ENCODE data around the gene WRNIP1.

WRNIP1 gene

GRCh38 chr6:2725364-2725988, 39.7 kb upstream of the WRNIP1 start:
- H3K9me3 ChIP-seq (ENCODE audit: control extremely low read depth in 1 of 5, control insufficient read depth in 4 of 5, insufficient read depth in 2 of 5, low read depth in 1 of 5, low read length in 4 of 5): peaks cover 0 to 4% (median 2%) of the 10 kb centered on the region in 5 experiments
- H3K27me3 ChIP-seq (replicated peaks in 2 of 5; ENCODE audit: control insufficient read depth in 4 of 5, insufficient read depth in 5 of 5, low read length in 4 of 5): no peaks in the 10 kb centered on the region
- ChIA-PET POLR2A (interaction anchor here (0.8 kb wide), 1 partner anchor 27 kb away, joined by 3 read pairs; no protein-coding TSS in a partner anchor), CTCF (interaction anchor here (0.7 to 8.5 kb wide), 7 partner anchors 8 to 25 kb away, joined by 3 to 67 read pairs (median 5); partner anchors contain the start of gene MYLK4)
- no peak for DNase-seq
- peaks cover 7 to 50% (median 36%) of the 10 kb centered on the region in 4 experiments for H3K4me1 ChIP-seq (ENCODE audit: control extremely low read depth in 1 of 4, control insufficient read depth in 4 of 4, insufficient read depth in 4 of 4, low read length in 3 of 4)
- peak overlapping the region; percentile 46 to 75 for H3K27ac ChIP-seq (ENCODE audit: insufficient read depth in 1 of 2, low read depth in 1 of 2, low read length in 2 of 2, poor library complexity in 1 of 2, severe bottlenecking in 2 of 2)
- H3K4me3 ChIP-seq (ENCODE audit: control insufficient read depth in 1 of 7, extremely low read depth in 1 of 7, insufficient read depth in 4 of 7, low read depth in 2 of 7, low read length in 6 of 7): no peak overlapping the region
- peaks cover 0 to 2% (median 0%) of the 10 kb centered on the region in 4 experiments for H3K36me3 ChIP-seq (ENCODE audit: control insufficient read depth in 4 of 4, insufficient read depth in 4 of 4, low read length in 3 of 4)
- 100% methylated on average over 1 of the region's 8 CpGs for WGBS (ENCODE audit: insufficient coverage)

DNA sequence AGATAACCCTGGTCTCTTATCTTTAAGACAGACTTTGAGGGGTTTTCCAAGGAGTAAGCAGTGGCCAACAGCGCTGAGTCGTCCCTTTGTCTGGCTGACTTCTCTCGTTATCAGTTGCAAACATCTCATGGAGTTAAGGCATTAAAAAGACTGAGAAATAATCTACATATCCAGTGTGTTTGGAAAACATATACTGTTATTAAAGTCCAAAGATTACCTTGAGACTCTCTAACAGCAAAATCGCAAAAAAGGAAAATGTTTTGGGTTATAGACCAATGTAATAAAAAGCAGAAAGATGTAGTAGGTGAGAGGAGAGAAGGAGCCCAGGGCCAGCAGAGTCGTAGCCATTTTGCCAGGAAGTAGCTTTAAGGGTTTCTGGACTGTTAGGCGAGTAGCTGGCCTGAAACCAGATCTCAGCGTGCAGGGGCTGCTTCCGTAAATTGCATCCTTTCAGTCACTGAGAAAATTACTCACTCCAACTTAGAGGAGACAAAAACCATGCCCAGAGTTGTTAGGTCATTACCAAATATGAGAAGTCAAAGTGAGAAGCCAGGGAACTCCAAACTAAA, 39.1 kb upstream of the WRNIP1 start:
- 16% methylated on average over 6 of the region's 8 CpGs for WGBS (ENCODE audit: insufficient coverage)
- H3K27ac ChIP-seq (ENCODE audit: insufficient read depth in 1 of 2, low read depth in 1 of 2, low read length in 2 of 2, poor library complexity in 1 of 2, severe bottlenecking in 2 of 2): peak overlapping the region; percentile 46 to 75
- ChIA-PET POLR2A (interaction anchor here (0.8 kb wide), 1 partner anchor 26 kb away, joined by 3 read pairs; no protein-coding TSS in a partner anchor), CTCF (interaction anchor here (1.3 to 8.5 kb wide), 6 partner anchors 7 to 320 kb away, joined by 3 to 67 read pairs (median 5); partner anchors contain the start of gene MYLK4)
- H3K36me3 ChIP-seq (ENCODE audit: control insufficient read depth in 4 of 4, insufficient read depth in 4 of 4, low read length in 3 of 4): peaks cover 0 to 2% (median 0%) of the 10 kb centered on the region in 4 experiments
- H3K27me3 ChIP-seq (replicated peaks in 2 of 5; ENCODE audit: control insufficient read depth in 4 of 5, insufficient read depth in 5 of 5, low read length in 4 of 5): no peaks in the 10 kb centered on the region
- H3K4me3 ChIP-seq (ENCODE audit: control insufficient read depth in 1 of 7, extremely low read depth in 1 of 7, insufficient read depth in 4 of 7, low read depth in 2 of 7, low read length in 6 of 7): no peak overlapping the region
- DNase-seq: peak; percentile 74 to 92 (median 90)
- H3K9me3 ChIP-seq (ENCODE audit: control extremely low read depth in 1 of 5, control insufficient read depth in 4 of 5, insufficient read depth in 2 of 5, low read depth in 1 of 5, low read length in 4 of 5): peaks cover 0 to 4% (median 2%) of the 10 kb centered on the region in 5 experiments
- H3K4me1 ChIP-seq (ENCODE audit: control extremely low read depth in 1 of 4, control insufficient read depth in 4 of 4, insufficient read depth in 4 of 4, low read length in 3 of 4): peaks cover 7 to 56% (median 41%) of the 10 kb centered on the region in 4 experiments

DNA sequence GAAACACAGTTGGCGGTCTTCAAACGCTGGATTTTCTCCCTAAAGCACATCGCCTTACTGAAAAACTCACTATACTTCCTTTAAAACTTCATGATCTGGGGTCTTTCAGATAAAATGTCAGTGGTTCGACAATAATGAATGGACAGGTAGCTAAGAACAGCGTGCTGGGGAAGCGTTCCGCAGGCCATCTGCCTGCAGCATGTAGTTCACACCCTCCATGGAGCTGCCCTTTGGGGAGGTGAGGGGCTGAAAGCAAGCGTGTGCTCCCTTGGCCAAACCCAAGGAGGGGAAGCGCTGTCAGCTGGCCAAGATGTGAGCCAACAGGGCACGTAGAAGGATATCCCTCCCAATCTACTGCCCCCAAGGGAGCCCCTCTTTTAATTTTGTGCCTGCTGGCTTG, 35.3 kb upstream of the WRNIP1 start:
- DNase-seq: no peak
- H3K4me1 ChIP-seq (ENCODE audit: control extremely low read depth in 1 of 4, control insufficient read depth in 4 of 4, insufficient read depth in 4 of 4, low read length in 3 of 4): peaks cover 13 to 75% (median 62%) of the 10 kb centered on the region in 4 experiments
- H3K27me3 ChIP-seq (replicated peaks in 2 of 5; ENCODE audit: control insufficient read depth in 4 of 5, insufficient read depth in 5 of 5, low read length in 4 of 5): no peaks in the 10 kb centered on the region
- WGBS (ENCODE audit: insufficient coverage): 100% methylated on average over 7 of the region's 10 CpGs
- no peak overlapping the region for H3K4me3 ChIP-seq (ENCODE audit: control insufficient read depth in 1 of 7, extremely low read depth in 1 of 7, insufficient read depth in 4 of 7, low read depth in 2 of 7, low read length in 6 of 7)
- H3K36me3 ChIP-seq (ENCODE audit: control insufficient read depth in 4 of 4, insufficient read depth in 4 of 4, low read length in 3 of 4): no peaks in the 10 kb centered on the region
- ChIA-PET CTCF (interaction anchor here (0.7 to 1.5 kb wide), 2 partner anchors 16 to 39 kb away, joined by 3 to 4 read pairs; no protein-coding TSS in a partner anchor), POLR2A (no interaction called here)
- peaks cover 0 to 3% (median 0%) of the 10 kb centered on the region in 5 experiments for H3K9me3 ChIP-seq (ENCODE audit: control extremely low read depth in 1 of 5, control insufficient read depth in 4 of 5, insufficient read depth in 2 of 5, low read depth in 1 of 5, low read length in 4 of 5)
- no peak overlapping the region for H3K27ac ChIP-seq (ENCODE audit: insufficient read depth in 1 of 2, low read depth in 1 of 2, low read length in 2 of 2, poor library complexity in 1 of 2, severe bottlenecking in 2 of 2)

DNA sequence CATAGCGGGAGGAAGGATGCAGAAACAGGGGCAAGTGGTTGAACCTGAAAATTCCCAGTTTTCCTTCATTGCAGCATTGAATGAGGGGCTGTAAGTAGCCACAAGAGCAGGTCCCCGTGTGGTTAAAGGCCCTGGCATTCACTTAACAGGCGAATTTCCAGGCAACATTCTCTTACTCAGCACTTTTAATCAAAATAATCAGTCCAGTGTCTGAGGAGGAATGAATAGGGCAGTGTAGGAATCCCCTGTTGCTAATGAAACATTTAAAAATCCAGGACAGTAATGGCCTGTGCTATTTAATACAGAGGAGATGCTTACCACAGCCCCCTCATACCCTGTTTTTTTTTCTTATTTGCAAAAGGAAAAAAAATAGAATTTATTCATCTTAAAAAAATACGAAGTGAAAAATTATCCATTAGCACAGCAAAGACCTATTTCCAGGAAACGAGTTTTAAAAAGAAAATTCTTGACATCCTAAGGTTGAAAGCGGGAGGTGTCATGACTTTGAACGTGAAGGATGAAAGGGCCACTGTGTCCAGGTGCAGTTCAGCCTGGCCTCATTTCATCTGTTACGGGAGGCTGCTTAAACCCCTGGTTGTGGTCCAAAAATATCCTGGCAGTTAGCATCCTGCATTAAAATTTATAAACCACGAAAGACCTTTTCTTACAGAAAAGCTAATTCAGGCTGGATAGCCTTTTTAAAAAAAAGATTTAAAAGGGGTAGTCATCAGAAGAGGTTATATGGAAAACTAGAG, 34.7 kb upstream of the WRNIP1 start:
- WGBS (ENCODE audit: insufficient coverage): 91% methylated on average over 5 of the region's 9 CpGs
- Histone ChIP-seq H3K36me3 (ENCODE audit: control insufficient read depth in 4 of 4, insufficient read depth in 4 of 4, low read length in 3 of 4) (no peaks in the 10 kb centered on the region), H3K4me3 (ENCODE audit: control insufficient read depth in 1 of 7, extremely low read depth in 1 of 7, insufficient read depth in 4 of 7, low read depth in 2 of 7, low read length in 6 of 7) (no peak overlapping the region), H3K4me1 (ENCODE audit: control extremely low read depth in 1 of 4, control insufficient read depth in 4 of 4, insufficient read depth in 4 of 4, low read length in 3 of 4) (peaks cover 12 to 70% (median 61%) of the 10 kb centered on the region in 4 experiments), H3K27me3 (replicated peaks in 2 of 5; ENCODE audit: control insufficient read depth in 4 of 5, insufficient read depth in 5 of 5, low read length in 4 of 5) (no peaks in the 10 kb centered on the region), H3K9me3 (ENCODE audit: control extremely low read depth in 1 of 5, control insufficient read depth in 4 of 5, insufficient read depth in 2 of 5, low read depth in 1 of 5, low read length in 4 of 5) (peaks cover 0 to 3% (median 0%) of the 10 kb centered on the region in 5 experiments), H3K27ac (ENCODE audit: insufficient read depth in 1 of 2, low read depth in 1 of 2, low read length in 2 of 2, poor library complexity in 1 of 2, severe bottlenecking in 2 of 2) (no peak overlapping the region)
- DNase-seq: no peak
- POLR2A ChIA-PET: no interaction called here
- CTCF ChIA-PET: interaction anchor here (0.7 to 0.9 kb wide), 2 partner anchors 11 to 15 kb away, joined by 3 read pairs; no protein-coding TSS in a partner anchor

- no peak overlapping the region for H3K4me3 ChIP-seq (ENCODE audit: control insufficient read depth in 1 of 7, extremely low read depth in 1 of 7, insufficient read depth in 4 of 7, low read depth in 2 of 7, low read length in 6 of 7)
- ChIA-PET CTCF (interaction anchor here (0.6 to 9.3 kb wide), 5 partner anchors 9 to 258 kb away, joined by 3 to 174 read pairs (median 6); partner anchors contain the start of gene MYLK4), POLR2A (no interaction called here)
- peaks cover 6 to 61% (median 52%) of the 10 kb centered on the region in 4 experiments for H3K4me1 ChIP-seq (ENCODE audit: control extremely low read depth in 1 of 4, control insufficient read depth in 4 of 4, insufficient read depth in 4 of 4, low read length in 3 of 4)
- H3K36me3 ChIP-seq (ENCODE audit: control insufficient read depth in 4 of 4, insufficient read depth in 4 of 4, low read length in 3 of 4): no peaks in the 10 kb centered on the region
- DNase-seq: no peak
- peaks cover 0 to 3% (median 0%) of the 10 kb centered on the region in 5 experiments for H3K9me3 ChIP-seq (ENCODE audit: control extremely low read depth in 1 of 5, control insufficient read depth in 4 of 5, insufficient read depth in 2 of 5, low read depth in 1 of 5, low read length in 4 of 5)
- WGBS (ENCODE audit: insufficient coverage): 98% methylated on average over 4 of the region's 5 CpGs
- H3K27me3 ChIP-seq (replicated peaks in 2 of 5; ENCODE audit: control insufficient read depth in 4 of 5, insufficient read depth in 5 of 5, low read length in 4 of 5): no peaks in the 10 kb centered on the region
- no peak overlapping the region for H3K27ac ChIP-seq (ENCODE audit: insufficient read depth in 1 of 2, low read depth in 1 of 2, low read length in 2 of 2, poor library complexity in 1 of 2, severe bottlenecking in 2 of 2)
These were observed 33.8 kb upstream of the WRNIP1 start for GRCh38 chr6:2731281-2731909.

DNA sequence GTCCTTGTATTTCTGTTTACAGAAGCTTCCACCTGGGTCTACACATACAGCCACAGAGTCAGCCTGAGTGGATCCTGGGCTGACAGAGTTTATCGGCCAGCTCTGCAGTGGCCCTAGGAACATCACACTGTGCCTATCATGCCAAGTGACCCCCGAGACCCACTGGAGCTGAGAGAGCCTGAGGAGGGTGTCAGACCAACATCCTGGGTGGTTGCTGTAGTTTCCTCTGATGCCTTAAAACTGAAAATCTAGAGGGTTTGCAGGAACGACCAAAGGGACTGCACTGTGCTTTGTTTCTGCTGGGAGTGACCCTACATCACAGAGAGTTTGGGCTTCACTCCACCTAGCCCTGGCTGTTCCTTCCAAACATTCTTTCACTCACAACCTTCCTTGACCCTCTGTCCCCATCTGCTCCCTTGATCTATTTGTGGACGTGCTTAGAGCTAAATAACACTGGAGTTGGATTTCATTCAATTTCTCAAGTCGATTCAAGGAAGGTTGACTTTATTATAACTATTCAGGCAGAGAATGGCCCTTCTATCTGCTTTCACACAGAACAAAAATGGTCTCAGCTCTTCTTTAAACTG, 32.6 kb upstream of the WRNIP1 start:
- CTCF ChIA-PET: interaction anchor here (0.9 to 9.3 kb wide), 11 partner anchors 8 to 269 kb away, joined by 3 to 174 read pairs (median 6); partner anchors contain the start of gene MYLK4
- DNase-seq: no peak
- H3K27me3 ChIP-seq (replicated peaks in 2 of 5; ENCODE audit: control insufficient read depth in 4 of 5, insufficient read depth in 5 of 5, low read length in 4 of 5): no peaks in the 10 kb centered on the region
- H3K4me3 ChIP-seq (ENCODE audit: control insufficient read depth in 1 of 7, extremely low read depth in 1 of 7, insufficient read depth in 4 of 7, low read depth in 2 of 7, low read length in 6 of 7): peak overlapping the region in 2 of 7 experiments; percentile 29 to 34
- H3K4me1 ChIP-seq (ENCODE audit: control extremely low read depth in 1 of 4, control insufficient read depth in 4 of 4, insufficient read depth in 4 of 4, low read length in 3 of 4): peaks cover 6 to 52% (median 47%) of the 10 kb centered on the region in 4 experiments
- POLR2A ChIA-PET: interaction anchor here (1.1 kb wide), 1 partner anchor 16 kb away, joined by 3 read pairs; no protein-coding TSS in a partner anchor
- 74% methylated on average over 3 of the region's 5 CpGs for WGBS (ENCODE audit: insufficient coverage)
- peaks cover 0 to 3% (median 0%) of the 10 kb centered on the region in 5 experiments for H3K9me3 ChIP-seq (ENCODE audit: control extremely low read depth in 1 of 5, control insufficient read depth in 4 of 5, insufficient read depth in 2 of 5, low read depth in 1 of 5, low read length in 4 of 5)
- H3K36me3 ChIP-seq (ENCODE audit: control insufficient read depth in 4 of 4, insufficient read depth in 4 of 4, low read length in 3 of 4): no peaks in the 10 kb centered on the region
- H3K27ac ChIP-seq (ENCODE audit: insufficient read depth in 1 of 2, low read depth in 1 of 2, low read length in 2 of 2, poor library complexity in 1 of 2, severe bottlenecking in 2 of 2): peak overlapping the region in 1 of 2 experiments; percentile 92

Data from common myeloid progenitor, CD34-positive (primary cell).